ENCODE data around the gene PEX16.

PEX16 gene

DNA sequence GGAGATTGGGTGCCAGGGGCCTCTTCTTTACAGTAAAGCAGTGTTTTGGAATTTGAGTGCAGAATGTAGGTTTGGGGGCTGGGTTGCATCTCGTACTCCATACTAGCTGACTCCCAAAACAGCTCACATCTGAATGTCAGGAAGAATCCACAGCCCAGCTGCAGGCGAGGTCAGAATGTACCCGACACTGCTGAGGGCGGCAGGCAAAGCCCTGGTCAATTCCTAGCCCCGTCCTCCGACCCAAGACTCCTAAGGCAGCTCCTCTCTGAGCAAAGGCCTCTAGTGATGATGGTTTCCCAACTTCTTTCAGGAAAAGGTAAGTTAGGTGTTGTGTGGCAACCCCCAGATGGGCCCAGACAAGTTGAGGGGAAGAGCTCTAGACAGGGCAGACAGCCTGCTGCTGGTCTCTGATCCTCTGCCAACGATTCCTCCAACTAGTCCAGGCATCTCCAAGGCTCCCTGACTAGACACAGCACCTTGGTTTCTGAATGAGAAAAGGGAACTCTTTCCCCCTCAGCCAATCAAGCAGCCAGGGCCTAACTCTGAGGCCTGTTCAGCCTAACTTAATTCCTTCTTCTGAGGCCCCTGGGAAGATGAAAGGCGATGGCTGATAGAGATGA lies 13.4 kb upstream of the PEX16 start:
- DNase-seq = no peak

DNA sequence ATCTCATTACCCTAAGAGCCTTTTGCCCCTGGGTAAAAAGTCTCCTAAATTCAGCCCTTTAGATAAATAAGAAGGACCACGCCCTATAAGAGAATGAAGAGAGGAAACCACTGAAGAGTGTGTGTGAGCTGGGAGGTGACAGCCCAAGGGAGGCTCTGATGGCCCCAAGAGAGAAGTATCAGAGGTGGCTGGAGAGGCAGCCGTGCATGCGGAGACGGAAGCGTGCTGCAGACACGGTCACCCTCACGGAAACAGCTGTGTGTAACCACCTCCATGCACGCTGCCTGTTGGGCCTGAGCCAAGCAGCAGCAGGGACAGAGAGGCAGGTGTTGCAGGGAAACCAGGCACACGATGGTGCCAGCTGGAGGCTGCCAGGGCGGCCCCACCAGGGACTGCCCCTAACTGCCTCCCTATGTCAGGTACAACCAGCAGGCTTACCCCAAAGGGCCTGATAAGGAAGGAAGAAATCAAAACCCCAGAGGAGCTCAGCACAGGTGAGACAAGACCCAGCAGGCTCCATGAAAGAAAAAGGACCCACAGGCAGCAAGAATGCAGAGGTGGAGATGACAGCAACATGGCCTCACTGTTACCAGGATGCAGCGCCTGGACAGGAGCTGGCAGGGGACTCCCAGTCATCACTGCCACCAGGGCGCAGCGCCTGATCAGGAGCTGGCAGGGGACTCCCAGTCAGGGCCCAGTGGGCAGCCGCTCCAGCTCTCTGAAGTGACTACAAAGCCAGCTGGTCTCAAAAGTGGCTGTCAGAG lies 12.5 kb upstream of the PEX16 start:
- peak; percentile 59 for DNase-seq

DNA sequence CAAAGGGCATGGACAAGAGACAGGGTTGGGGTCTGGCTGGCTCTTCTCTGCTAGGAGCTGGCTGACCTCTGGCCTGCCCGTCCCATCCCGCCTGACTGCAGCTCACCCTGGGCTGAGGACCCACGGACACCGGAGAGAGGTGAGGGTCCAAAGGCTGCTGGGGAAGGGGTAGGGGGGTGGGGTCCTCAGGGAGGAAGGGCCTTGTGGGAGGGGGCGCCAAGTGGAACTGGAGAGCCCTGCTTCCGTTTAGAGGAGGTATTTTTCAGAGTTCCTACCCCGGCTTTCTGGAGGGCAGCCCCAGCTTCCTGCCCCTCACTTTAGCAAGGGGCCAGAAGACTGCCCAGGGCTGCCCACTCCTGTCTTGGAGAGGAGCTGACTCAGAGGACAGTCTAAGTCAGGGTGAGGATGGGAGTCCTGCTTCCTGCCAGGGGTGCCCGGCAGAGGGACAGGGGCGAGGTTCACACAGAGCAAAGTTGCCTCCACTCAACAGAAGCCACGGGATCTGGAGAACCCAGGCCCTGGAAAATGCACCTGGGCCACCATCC lies 11.9 kb upstream of the PEX16 start:
- peak; percentile 15 for DNase-seq

DNA sequence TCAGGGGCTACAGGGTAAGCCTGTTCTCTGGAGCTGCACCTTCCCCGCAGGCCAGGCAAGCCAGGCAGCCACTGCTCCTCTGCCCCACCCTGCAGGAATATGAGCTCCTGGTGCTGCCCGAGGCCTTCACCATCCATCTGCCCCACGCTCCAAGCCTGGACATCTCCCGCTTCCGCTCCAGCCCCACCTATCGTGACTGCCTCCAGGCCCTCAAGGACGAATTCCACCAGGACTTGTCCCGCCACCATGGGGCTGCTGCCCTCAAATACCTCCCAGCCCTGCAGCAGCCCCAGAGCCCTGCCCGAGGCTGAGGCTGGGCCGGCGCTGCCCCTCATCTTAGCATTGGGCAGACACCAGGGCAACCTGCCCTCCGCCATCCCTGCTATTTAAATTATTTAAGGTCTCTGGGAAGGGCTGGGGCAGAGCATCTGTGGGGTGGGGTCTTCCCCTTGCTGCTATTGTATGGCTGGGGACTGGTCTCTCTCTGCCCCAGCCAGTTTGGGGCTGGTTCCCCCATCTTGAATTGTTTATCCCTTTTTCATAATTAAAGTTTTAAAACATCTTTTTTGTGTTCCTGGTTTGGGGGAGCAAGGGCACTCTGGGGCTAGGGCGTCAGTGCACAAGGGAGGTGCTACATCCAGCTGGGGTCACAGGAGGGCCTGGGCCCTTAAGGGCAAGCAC lies 11.0 kb upstream of the PEX16 start:
- DNase-seq = no peak

DNA sequence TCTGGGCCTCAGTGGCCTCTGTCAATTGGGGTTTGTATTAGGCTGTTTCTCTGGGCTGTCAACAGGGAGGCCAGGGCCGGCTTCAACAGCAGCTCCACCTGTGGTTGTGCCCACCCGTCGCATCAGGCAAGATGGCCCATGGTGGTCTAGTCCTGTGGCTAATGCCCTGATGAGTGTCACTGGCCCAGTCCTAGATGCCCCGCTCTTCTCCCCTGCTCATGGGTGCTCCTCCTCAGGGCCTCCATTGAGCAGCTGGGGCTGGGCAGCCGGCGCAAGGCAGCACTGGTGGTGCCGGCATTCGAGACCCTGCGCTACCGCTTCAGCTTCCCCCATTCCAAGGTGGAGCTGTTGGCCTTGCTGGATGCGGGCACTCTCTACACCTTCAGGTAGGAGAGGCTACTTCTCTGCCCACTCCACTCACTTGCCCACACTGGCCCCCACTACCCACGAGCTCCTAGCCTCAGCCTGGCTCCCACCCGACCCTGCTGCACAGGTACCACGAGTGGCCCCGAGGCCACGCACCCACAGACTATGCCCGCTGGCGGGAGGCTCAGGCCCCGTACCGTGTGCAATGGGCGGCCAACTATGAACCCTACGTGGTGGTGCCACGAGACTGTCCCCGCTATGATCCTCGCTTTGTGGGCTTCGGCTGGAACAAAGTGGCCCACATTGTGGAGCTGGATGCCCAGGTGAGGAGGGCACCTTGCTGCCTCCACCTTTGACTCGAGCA lies 10.2 kb upstream of the PEX16 start:
- DNase-seq = no peak

DNA sequence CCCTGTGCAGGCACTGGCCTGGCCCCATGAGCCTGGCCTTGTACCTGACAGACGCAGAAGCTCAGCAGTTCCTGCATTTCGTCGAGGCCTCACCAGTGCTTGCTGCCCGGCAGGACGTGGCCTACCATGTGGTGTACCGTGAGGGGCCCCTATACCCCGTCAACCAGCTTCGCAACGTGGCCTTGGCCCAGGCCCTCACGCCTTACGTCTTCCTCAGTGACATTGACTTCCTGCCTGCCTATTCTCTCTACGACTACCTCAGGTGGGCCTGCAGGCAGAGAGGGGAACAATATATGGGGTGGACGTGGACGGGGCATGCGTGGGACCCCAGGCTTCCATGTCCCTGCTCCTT lies 9.6 kb upstream of the PEX16 start:
- no peak for DNase-seq

DNA sequence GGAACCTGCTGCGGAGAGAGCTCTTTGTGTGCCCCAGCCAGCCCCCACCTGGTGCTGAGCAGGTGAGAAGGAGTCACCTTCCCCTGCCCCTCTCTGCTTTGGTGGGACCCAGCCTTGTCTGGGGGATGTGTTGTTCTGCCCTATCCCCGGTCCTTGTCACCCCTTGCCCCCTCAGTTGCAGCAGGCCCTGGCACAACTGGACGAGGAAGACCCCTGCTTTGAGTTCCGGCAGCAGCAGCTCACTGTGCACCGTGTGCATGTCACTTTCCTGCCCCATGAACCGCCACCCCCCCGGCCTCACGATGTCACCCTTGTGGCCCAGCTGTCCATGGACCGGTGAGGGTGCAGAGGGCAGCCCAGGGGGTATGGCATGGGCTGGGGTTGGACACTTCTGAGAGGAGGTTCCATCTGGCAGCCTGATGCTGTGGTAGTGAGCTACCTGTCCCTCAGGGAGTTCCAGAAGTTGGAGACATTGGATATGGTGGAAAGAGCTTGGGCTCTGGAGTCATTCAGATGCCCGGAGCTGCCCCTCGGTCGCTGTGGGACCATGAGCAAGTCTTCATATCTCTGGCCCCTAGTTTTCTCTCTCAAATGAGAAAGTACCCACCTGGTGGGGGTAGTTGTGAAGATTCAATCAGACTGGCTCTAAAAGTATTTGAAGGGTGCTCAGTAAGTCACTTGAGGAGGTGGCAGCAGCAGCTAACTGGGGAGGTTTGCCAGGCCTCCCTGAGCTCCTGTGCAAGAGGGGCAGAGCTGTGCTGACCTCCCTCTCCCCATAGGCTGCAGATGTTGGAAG lies 9.1 kb upstream of the PEX16 start:
- DNase-seq = no peak

DNA sequence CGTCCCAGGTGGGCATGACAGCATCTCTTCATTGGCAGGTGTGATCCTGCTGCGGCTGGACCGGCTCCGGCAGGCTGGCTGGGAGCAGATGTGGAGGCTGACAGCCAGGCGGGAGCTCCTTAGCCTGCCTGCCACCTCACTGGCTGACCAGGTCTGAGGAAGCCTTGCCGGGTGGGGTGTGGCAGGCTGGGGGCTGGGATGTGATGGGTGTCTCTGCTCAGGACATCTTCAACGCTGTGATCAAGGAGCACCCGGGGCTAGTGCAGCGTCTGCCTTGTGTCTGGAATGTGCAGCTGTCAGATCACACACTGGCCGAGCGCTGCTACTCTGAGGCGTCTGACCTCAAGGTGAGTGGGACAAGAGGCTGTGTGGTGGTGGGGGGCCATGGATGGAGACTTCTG lies 8.3 kb upstream of the PEX16 start:
- no peak for DNase-seq

DNA sequence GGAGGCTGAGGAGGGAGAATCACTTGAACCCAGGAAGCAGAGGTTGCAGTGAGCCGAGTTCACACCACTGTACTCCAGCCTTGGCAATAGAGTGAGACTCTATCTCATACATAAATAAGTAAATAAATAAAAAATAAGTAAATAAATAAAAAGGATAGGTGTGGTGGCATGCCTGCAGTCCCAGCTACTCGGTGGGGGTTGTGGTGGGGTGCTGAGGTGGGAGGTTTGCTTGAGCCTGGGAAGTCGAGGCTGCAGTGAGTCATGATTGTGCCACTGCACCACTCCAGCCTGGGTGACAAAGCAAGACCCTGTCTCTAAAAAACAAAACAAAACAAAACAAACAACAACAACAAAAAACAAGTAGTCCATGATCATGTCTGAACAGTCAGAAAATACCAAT lies 7.9 kb upstream of the PEX16 start:
- DNase-seq = no peak

DNA sequence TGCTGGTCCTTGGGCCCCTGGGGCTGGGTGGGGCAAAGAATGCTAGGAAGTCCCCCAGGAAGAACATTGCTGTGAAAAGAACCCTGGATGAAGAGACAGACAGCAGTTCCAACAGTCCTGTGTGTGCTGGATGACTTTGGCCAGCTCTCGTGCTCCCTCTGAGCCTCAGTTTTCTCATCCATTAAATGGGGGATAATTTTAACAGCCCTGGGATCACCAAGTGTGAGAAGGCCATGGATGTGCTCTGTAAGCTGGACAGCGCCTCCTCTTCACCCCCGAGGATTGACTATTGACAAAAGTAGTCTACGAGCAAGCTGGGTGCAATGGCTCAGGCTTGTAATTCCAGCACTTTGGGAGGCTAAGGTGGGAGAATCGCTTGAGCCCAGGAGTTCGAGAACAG lies 7.2 kb upstream of the PEX16 start:
- DNase-seq = no peak

DNA sequence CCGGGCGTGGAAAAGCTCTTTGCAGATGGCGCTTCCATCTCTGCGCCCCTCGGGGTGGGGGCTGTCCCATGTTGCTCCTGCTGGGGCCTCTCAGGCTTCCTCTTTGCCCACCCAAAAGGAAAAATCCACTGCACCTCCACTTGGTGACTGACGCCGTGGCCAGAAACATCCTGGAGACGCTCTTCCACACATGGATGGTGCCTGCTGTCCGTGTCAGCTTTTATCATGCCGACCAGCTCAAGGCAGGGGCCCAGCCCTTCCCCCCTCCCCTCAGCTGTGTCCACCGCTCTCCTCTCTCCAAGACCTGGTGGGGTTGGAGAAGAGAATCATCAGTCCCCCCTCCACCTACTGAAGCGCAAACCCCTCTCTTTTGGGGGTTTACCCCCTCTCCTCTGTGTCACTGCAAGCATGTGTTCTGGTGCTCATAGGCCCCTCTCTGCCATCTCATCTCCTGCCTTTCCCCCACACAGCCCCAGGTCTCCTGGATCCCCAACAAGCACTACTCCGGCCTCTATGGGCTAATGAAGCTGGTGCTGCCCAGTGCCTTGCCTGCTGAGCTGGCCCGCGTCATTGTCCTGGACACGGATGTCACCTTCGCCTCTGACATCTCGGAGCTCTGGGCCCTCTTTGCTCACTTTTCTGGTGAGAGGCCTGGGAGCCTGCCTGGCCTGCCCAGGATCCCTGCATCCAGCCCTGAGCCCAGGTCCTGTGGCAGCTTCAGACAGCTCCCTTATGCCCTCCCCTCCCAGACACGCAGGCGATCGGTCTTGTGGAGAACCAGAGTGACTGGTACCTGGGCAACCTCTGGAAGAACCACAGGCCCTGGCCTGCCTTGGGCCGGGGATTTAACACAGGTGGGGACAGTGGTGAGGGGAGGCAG lies 6.6 kb upstream of the PEX16 start:
- DNase-seq = no peak

DNA sequence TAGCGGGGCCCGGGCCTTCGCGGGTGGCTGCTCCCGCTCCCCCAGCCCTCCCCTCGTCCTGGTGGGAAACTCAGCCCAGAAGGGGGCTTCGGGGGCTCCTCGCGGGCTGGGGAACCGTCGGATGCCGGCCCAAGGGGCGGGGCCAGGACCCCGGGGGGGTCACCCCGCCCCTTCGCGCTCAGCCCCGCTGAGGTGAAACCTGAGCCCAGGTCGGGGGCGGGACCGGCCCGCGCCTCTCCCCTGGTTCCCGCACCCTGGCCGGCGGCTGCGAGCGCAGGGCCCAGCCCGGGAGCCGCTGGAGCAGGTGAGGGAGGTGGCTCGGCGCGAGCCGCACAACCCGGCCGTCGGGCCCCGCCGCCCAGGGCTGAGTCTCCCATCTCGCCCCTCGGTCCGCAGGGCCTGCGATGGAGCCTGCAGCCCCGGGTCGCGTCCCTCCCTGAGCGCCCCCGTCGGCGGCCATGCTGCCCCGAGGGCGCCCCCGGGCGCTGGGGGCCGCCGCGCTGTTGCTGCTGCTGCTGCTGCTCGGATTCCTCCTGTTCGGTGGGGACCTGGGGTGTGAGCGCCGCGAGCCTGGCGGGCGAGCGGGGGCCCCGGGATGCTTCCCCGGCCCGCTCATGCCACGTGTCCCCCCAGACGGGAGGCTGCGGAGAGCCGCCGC lies 4.9 kb upstream of the PEX16 start, which contains the start of gene LARGE2:
Gene LARGE2 (plus strand): TSS at position 232 of the 658 bp plus-strand sequence. CDS start 227 bp downstream, at position 459.
- DNase-seq = peak; percentile 46

DNA sequence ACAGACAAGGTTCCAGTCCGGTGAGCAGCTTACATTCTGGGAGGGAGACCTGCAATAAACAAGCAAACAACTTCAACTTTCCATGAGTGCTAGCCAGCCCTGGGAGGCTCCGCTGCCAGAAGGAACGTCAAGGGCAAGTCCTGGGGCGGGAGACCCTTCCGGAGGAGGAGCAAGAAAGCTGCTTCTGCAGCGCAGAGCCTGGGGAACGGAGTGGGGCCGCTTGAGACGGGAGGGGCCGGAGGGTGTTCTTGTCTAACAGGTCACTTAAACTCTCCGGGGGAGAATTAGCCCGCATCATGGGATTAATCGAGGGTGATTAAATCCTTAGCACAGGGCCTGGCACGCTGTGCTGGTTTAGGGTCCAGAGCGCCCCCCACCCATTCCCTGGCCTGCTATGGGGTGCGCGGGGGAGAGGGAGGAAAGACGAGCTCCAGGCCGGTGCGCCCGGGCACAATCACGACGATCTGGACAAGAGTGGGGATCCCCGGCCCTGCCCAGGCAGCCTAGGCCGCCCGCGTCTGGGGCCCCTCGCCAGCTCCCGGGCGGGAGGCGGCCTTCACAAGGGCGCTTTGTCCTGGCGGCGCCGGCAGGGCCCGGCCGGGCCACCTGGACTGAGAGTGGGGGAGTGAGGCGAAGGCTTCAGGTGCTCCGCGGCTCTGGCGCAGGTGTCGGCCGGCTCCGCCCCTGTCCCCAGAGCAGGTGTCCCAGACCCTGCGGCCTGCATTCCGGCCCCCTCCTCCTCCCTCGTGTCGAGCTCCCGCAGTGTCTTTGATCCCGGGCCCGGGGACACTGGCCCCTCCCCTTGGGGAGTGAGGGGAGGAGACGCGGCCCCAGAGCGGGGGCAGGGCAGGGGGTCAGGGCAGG lies 4.1 kb upstream of the PEX16 start:
- no peak for DNase-seq

DNA sequence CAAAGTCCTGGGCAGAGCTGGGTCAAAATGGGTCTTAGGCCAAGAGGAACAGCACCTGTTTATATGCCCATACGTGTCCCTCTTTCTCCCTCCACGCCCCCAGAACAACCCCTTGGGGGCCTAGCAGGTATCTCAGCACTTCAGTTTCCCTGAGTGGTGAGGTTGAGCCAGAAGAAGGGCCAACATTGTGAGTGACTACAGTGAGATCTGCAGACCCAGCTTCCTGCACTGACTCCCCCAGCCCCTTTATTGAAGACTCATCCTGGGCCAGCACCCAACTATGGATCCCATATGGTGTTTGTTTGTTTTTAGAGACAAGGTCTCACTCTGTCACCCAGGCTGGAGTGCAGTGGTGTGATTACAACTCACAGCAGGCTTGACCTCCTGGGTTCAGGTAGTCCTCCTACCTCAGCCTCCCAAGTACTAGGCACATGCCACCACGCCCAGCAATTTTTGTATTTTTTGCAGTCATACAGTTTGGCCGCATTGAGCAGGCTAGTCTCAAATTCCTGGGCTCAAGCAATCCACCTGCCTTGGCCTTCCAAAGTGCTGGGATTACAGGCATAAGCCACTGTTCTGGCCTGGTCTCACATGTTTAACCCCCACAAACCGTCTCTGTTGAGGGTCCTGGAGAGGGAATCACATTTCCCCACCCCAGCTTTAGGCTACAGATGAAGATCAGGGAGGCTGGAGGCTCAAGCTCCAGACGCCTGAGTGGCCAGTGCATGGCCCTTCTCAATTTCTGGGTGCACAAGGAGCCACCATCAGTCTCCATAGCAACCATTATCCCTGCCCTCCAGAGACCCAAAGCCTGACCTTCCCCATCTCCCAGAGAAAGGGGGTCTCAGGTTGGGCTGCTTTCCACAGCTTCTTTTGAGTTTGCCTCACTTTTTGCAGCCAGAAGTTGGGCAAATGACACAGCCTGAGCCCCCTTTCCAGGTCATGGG lies 3.1 kb upstream of the PEX16 start:
- no peak for DNase-seq

DNA sequence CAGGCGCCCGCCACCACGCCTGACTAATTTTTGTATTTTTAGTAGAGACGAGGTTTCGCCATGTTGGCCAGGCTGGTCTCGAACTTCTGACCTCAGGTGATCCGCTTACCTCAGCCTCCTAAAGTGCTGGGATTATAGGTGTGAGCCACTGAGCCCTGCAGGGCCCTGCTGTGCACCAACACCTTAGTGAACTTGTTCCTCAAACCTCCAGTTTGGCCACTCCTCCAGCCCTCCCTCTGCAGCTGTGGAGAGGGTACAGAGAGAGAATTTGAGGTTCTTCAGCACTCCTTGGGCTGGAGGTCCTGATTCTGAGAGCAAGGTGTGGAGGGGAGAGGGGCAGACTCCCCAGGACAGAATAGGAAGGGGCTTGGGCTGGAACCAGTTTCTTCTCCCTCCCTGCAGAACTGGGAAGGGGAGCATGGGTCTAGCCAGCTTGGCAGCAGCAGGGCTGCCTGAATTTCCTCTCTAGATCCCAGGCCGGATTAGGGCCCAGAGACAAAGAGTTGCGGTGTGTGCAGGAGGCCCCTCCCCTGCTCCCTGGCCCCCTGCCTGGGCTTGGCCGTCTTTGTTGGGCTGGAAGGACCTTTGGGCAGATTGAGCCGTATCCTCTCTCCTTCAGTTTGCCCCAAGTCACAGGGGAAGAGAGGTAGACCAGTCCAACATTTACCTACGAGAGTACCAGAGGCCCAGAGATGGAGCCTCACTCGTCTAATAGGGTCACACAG lies 2.3 kb upstream of the PEX16 start:
- no peak for DNase-seq

DNA sequence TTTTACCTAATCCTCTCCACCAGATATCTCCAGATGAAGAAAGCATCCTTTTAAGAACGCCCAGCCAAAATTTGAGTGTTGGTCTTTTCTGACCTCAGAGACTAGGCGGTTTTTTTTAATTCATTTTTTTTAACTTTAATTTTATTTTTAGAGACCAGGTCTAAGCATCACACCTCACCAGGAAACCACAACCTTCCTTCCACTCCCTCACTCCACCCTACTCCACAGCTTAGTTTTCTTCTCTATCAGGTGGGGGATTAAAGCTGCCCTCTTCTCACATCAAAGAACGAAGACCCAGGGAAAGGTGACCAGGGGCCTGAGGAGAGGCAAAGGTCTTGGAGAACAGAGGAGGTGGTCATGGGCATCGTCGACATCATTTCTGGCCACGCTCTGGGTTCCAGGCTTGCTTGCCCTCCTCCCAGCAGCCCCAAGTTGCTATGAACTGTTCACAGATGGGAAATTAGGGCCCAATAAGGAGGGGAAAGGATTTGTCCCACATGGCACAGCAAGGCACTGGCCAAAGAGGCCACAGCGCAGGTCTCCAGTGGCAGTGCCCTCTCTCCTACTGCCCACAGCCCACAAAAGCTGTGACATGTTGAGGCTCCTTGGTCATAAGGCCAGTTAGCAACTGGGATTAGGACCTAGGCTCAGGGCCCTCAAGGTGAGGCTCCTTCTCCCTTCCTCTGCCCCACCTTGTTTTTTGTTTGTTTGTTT lies 1.4 kb upstream of the PEX16 start:
- no peak for DNase-seq

DNA sequence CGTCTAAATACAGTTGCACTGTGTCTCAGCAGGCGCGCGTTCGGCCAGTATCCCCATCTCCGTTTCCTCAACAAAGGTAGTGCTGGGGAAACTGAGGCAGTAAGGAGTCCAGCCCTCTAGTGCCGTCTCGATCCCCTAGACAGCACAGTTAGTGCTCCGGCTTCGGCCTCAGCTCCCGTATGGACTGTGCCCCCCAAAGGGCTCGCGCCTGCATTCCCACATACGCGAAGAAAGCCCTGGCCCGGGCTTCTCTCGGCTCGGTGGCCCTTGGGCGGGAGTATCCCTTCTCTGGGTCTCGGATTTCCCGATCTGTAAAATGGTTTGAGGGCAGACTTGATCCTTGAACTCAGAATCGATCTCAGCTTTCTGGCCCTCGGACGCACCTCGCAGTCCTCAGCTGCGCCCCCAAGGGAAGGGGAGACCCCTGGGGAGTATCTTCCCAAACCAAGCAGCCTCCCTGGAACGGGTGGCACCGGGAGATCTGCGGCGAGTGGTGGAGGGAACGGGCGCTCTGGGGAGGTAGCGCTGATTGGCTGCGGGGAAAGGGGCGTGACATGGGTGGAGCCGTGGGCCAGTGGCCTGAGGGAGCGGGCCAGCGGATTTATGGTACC lies 759 bp upstream of the PEX16 start:
- peak; percentile 69 for DNase-seq

Data from CD4-positive, alpha-beta T cell treated with Interleukin-12 subunit alpha and Interleukin-12 subunit beta, for 1 hour (primary cell).